HG03175 (cell line): ENCODE data around the gene KRAS.
A peak's percentile ranks its signal among the peaks of the same experiment; 100 is the strongest.

Source experiments
- ATAC-seq: cut with Tn5 transposase; IDR thresholded peaks from one replicate; pipeline ENCODE4 v1.9.1; 2021; ENCODE audit warnings: mild to moderate bottlenecking, moderate library complexity; ENCODE audit not compliant: unreplicated experiment

The KRAS gene

DNA sequence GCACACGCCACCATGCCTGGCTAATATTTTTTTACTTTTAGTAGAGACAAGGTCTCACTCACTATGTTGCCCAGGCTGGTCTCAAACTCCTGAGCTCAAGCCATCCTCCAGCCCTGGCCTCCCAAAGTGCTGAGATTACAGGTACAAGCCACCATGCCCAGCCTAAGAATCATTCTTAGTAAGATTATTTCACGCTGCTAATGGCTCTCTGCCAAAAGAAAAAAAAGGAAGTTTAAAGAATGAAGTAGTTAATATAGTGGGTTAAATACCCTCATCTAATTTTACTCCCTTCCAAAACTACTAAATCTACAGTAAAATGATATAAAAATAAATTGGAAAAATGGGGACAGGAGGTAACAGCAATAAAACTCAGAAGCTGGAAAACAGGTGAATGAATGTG, 53.1 kb downstream of the KRAS start:
- no peak for ATAC-seq

DNA sequence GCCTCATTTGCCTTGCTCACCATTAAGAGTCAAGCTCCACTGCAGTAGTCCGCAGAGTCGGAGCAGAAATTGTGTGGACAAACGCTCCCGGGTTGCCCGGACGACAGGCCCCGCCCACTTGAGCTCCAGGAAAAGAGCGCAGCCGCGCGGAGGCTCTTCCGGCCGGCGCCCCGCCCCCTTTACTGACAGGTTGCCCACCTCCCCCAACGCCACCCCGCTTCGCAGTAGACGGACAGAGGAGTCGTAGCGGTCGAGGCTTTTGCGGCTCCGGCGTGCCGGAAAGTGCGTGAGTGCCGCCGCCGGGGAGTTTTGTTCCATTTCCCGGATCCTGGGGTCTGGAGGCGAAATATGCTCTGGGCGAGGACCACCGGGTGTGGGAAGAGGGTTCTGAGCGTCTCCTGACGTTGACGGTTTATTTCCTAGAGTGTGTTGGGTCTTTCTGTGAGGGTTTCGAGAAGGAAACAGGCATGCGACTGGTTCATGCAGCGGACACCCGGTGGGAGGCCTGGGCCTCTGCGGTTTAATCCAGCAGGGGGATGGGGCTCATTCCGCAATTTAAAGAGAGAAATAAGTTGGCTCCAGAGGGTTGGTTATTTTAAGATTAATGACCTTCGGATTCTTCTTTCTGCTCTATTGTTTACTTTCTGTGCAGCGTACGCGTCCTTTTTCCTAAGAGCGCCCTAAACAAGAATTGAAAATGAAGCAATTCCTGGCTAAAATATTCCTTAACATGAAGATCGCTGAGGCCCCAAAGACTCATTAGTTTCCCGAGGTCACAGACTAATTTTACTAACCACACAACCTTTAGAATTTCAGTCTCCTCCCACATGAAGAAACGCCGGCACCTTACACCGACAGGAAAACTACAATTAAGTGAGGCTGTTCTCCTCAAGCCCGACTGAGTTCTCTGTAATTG, 55.4 kb downstream of the KRAS start, which contains the start of the genes DNAI7 and ETFRF1:
Gene DNAI7, minus strand, starts transcription at position 105 of the 916 bp plus-strand sequence. Its CDS starts 82 bp downstream, at position 23.
Gene ETFRF1, plus strand, starts transcription at position 182 of the 916 bp plus-strand sequence. CDS start 8,720 bp downstream, outside the sequence.
- ATAC-seq, result peak; percentile 94

DNA sequence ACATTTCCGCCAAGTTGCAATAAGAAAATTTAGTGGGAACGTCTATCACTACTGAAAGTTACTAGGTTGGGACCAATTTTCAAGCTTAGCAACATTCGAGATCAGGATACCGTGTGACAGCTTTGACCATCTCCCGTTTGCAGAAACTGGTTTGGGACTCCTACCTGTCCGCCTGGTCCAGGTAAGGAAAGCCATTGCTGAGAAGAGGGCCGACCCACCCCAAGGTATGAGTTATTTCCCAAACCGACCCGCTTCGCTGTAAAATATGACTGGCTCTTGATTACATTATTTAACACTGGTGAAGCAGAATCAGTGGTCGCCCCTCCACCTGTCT, 56.0 kb downstream of the KRAS start:
- ATAC-seq, result no peak

DNA sequence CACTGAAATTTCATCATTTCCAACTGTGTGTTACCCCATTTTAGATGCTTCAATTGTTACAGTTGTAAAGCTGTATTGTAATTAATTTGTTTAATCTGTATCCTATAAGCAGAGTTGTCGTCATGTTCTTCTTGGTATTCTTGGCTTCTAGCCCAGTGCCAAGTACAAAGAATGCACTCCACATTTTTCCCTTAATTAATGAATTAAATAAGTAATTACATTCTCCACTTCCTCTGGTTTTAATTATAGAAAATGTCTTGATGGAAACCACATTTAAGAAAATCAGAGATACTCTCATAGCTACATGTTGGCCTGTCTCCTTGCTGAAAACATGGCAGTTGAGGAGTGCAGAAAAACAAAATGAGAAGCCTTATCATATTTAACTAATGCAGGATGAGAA, 56.5 kb downstream of the KRAS start:
- ATAC-seq, result no peak

DNA sequence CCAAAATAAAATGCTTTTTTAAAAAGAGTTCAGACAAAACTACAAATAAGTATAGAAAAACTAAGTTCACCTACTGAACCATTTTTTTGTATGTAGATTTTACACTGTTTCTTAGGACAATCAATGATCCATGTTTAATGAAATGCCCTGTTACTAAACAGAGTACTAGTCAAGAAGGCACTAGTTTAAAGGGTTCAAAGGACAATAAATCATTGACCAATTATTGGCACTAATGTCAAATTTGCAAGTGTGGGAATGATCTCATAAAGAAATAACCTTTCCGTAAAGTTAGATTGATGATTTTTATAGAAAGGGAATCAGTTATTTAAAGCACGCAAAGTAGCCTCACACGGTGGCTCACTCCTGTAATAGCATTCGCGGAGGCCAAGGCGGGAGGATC, 59.9 kb downstream of the KRAS start:
- ATAC-seq, result no peak

DNA sequence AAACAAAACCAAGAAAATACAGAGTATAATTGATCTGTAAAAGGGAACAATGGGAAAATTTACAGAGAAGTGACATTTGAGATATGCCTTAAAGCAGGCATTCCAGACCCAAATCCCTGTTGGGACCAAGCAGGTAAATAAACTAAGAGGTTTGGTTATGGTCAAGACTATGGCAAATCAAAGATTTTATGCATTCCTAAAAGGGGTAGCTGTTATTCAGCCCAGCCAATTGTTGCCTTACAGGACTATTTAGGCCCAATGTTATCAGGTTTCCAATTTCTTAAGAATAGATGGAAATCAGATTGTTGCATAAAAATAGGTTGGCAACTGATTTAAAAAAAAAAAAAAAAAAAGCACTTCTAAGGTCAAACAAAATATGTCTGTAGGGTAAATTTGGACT, 61.1 kb downstream of the KRAS start:
- ATAC-seq, result no peak

DNA sequence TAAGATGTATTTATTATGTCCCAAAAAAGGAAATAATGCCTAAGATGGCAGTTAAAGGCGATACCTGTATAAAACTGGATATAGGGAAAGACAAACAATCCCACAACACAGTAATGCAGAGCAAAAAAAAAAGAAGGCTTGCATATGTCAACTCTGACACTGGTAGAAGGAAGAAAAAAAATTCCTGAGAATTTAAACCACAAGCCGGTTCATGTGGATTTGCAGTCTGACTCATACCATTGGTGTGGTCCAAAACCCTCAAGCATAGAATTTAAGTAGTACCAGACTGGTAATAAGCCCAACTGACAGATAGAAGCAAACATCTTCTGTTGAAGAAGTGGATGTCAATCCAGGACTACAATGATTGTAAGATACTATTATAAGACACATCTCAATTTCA, 62.9 kb downstream of the KRAS start:
- ATAC-seq, result no peak

DNA sequence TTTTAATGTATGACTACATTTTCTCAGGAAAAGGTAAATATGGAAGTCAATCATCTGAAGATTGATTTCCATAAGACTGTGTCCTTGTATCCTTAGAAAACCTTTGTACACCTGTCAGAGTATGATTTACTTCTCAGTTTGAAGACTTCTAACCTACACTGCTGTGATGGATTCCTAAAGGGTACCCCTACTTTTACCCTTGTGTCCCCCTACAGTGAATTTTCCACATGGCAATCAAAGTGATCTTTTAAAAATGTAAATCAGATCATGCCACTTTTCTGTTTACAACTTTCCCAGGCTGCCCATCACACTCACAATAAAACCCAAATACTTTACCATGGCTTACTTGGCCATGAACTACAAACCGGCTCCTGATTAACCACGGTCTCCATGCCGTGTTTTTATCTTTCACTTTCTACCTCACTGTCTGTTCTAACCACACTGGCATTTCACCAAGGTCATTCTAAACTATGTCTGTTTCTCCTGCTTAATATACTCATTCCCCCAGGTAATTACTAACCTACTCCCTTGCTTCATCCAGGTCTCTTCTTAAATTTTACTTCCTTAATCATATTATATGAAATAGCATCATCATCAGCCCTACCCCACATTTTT, 63.8 kb downstream of the KRAS start:
- peak; percentile 90 for ATAC-seq

DNA sequence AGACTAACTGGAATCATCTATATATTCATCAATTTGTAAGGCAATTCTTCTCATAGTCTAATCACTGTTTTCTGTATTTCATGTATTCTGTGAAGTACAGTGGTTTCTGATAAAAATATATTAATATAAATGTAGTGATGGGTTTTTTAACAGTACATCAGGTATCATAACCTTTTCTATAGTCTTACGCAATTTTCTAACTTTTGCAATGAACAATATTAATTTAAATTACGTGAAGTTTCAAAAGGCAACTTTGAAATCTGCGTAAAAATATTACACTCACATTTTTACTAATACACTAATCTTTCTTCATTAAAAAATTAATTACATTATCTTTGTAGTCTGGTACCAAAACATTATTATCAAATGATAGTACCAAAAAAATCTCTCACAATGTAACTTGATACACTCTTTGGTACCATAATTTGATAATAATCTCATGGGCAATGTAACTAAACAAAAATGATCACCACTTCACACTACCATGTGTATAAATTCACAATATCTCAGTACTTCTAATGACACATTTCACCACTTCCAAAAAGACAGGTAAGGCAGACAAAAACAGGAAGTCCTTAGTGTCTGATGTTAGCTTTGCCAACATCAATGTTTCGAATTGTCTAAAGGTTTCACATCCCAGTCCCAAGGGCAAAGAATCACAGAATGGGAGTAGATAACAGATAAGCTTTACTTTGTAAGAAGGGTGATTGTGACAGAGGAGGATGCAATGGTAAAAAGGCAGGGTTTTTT, 64.5 kb downstream of the KRAS start:
- ATAC-seq, result peak; percentile 65

DNA sequence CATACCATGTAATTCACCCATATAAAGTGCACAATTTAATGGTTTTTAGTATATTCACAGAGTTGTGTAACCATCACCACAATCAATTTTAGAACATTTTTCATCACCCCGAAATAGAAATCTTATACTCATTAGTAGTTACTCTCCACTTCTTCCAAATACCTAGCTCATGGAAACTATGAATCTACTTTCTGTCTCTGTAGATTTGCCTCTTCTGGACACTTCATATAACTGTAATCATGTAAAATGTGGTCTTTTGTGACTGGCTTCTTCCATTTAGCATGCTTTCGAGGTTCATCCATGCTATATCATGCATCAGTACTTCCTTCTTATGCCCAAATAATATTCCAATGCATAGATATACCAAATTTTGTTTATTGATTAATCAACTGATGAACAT, 66.6 kb downstream of the KRAS start:
- ATAC-seq, result no peak

DNA sequence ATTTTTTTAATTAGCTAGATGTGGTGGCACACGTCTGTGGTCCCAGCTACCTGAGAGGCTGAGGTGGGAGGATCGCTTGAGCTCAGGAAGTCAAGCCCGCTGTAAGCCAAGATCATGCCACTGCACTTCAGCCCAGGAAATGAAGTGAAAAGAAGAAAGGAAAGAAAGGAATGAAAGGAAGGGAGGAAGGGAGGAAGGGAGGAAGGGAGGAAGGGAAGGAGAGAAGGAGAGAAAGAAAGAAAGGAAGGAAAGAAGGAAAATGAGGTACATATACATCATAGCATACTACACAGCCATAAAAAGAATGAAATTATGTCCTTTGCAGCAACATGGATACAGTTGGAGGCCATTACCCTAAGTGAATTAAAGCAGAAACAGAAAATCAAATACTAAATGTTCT, 68.0 kb downstream of the KRAS start:
- no peak for ATAC-seq

DNA sequence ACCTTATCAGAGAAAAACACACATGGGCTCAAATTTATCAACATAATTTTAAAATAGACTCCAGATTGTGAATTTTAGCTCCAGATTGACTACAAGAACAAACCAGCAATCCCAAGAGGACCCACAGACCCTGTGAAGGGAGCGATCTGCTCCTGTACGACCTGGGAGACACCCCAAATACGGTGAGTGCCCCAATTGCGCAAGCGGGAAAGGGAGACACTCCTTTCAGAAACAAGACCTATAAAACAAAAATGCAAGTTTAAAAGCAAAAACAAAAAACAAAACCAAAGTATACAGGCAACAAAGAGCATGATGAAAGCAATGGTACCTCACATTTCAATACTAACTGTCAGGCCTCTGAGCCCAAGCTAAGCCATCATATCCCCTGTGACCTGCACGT, 87.9 kb downstream of the KRAS start:
- no peak for ATAC-seq

DNA sequence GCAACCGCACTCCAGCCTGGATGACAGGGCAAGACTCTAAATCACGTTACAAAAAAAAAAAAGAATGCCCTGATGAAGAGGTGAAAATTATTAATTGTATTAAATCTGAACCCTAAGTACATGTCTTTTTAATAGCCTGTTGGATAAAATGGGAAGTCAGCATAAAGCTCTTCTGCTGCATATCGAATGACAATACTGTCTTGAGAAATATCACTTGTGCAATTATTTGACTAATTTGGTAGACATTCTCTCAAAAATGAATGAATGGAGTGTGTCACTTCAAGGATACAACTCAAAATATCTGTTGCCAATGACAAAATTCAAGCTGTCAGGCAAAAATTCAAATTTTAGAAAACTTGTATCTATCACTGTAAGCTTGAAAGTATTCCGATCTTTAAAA, 94.7 kb downstream of the KRAS start:
- ATAC-seq, result no peak

DNA sequence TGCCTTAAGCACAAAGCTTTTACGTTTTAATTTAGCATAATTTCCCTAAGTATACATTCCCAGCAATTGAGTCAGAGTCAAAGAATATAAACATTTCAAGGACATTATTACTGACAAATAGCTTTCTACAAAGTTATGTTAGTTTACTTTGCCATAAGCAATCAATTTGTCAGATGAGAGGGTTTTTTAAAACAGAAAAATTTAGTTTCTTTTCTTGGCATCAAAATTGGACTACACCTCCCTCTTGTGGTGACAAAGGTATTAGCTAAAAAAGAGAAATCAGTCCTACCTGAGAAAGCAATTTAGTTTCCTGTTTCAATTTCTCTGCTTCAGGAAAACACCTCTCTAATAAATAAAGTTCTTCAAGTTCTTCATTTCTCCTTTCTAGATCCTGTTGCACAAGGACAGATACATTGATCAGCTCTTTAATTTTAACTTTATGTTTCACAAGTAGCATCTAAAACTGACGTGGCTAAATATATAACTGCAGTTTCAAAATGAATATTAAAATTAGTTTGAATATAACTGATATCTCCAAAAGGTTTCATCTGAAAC, 95.6 kb downstream of the KRAS start:
- ATAC-seq, result peak; percentile 46
